ENCODE measurements around the gene CDH11.

Gene CDH11

DNA sequence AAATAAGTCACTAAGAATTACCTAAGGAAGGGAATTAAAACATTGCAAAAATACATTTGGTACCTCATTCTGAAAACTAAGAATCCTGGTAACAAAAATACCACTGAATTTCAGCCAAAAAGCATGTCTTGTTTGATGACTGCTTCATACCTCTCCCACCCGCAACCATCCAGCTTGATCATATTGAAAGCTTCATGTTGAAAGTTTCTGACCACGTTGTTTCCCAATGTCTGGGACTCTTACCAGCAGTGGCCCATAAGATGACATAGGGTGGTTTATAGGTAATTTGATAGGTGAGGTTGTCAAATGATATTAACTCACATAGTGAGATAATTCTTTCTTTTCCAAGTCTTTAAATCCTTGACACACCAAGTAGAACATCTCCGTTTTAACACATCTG, 139.3 kb downstream of the CDH11 start:
- H3K79me2 ChIP-seq (ENCODE audit: insufficient read depth, low read length) = no peaks in the 10 kb centered on the region
- H3K27me3 ChIP-seq (ENCODE audit: insufficient read depth, low read length, poor library complexity, severe bottlenecking) = no peaks in the 10 kb centered on the region
- no peaks in the 10 kb centered on the region for H3K9me2 ChIP-seq (replicated peaks; ENCODE audit: low read depth, low read length)
- H4K20me1 ChIP-seq (ENCODE audit: insufficient read depth, low read length, poor library complexity, severe bottlenecking) = no peaks in the 10 kb centered on the region
- TF ChIP-seq EZH2phosphoT487 (IDR thresholded peaks at IDR 0.05; ENCODE audit: borderline replicate concordance) (no peak), CTCF (conservative IDR thresholded peaks at IDR 0.05; ENCODE audit: low read length) (no peak)
- H2AFZ ChIP-seq (ENCODE audit: low read length) = no peak overlapping the region
- H3K4me3 ChIP-seq (ENCODE audit: low read length, poor library complexity, severe bottlenecking) = no peak overlapping the region
- H3K4me1 ChIP-seq (ENCODE audit: insufficient read depth, low read length, poor library complexity, severe bottlenecking) = no peaks in the 10 kb centered on the region
- no peak overlapping the region for H3K9ac ChIP-seq (ENCODE audit: low read depth, low read length, poor library complexity, severe bottlenecking)
- no peak overlapping the region for H3K4me2 ChIP-seq (ENCODE audit: low read depth, low read length, poor library complexity, severe bottlenecking)
- no peaks in the 10 kb centered on the region for H3K9me3 ChIP-seq (ENCODE audit: insufficient read depth, low read depth, low read length)
- H3F3A ChIP-seq (ENCODE audit: low read depth) = no peaks in the 10 kb centered on the region
- H3K36me3 ChIP-seq (ENCODE audit: insufficient read depth, low read length) = no peaks in the 10 kb centered on the region

DNA sequence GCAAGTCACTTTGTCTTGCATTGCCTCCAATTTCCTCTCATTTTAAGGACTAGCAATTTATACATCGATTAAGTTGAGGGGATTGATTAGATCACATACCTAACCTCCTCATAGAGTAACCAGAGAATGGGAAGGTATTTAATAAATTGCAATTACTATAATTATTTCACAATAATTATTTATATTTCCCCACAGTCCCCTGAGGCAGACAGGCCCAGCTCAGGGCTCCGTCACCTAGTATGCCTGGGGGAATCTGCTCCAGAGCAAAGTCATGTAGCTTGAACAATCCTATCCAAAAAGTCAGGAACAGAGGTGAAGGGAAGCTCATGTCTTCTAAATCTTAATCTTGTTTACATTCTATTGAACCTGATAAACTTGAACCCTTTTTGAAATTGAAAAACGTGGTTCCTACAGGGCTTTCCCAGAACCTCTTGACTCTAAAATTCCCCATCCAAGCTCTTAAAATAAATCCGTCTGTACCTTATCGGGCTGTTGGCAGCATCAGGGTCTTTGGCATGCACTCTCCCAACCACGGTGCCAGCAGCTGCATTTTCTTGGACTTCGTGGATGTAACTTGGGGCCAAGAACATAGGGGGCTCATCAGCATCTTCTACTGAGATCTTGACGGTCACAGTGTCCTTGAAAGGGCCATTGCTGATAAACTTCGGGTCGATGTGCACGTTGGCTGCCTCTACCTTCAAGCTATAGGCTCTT, 140.1 kb downstream of the CDH11 start:
- TF ChIP-seq EZH2phosphoT487 (IDR thresholded peaks at IDR 0.05; ENCODE audit: borderline replicate concordance) = no peak
- TF ChIP-seq CTCF (conservative IDR thresholded peaks at IDR 0.05; ENCODE audit: low read length) = no peak
- Histone ChIP-seq H3K4me3 (ENCODE audit: low read length, poor library complexity, severe bottlenecking) (no peak overlapping the region), H3K4me2 (ENCODE audit: low read depth, low read length, poor library complexity, severe bottlenecking) (no peak overlapping the region), H3K9me2 (replicated peaks; ENCODE audit: low read depth, low read length) (no peaks in the 10 kb centered on the region), H4K20me1 (ENCODE audit: insufficient read depth, low read length, poor library complexity, severe bottlenecking) (no peaks in the 10 kb centered on the region), H3K4me1 (ENCODE audit: insufficient read depth, low read length, poor library complexity, severe bottlenecking) (no peaks in the 10 kb centered on the region), H3K27me3 (ENCODE audit: insufficient read depth, low read length, poor library complexity, severe bottlenecking) (no peaks in the 10 kb centered on the region), H3K9me3 (ENCODE audit: insufficient read depth, low read depth, low read length) (no peaks in the 10 kb centered on the region), H3K9ac (ENCODE audit: low read depth, low read length, poor library complexity, severe bottlenecking) (no peak overlapping the region), H3K36me3 (ENCODE audit: insufficient read depth, low read length) (no peaks in the 10 kb centered on the region), H3K79me2 (ENCODE audit: insufficient read depth, low read length) (no peaks in the 10 kb centered on the region), H2AFZ (ENCODE audit: low read length) (no peak overlapping the region), H3F3A (ENCODE audit: low read depth) (no peaks in the 10 kb centered on the region)

DNA sequence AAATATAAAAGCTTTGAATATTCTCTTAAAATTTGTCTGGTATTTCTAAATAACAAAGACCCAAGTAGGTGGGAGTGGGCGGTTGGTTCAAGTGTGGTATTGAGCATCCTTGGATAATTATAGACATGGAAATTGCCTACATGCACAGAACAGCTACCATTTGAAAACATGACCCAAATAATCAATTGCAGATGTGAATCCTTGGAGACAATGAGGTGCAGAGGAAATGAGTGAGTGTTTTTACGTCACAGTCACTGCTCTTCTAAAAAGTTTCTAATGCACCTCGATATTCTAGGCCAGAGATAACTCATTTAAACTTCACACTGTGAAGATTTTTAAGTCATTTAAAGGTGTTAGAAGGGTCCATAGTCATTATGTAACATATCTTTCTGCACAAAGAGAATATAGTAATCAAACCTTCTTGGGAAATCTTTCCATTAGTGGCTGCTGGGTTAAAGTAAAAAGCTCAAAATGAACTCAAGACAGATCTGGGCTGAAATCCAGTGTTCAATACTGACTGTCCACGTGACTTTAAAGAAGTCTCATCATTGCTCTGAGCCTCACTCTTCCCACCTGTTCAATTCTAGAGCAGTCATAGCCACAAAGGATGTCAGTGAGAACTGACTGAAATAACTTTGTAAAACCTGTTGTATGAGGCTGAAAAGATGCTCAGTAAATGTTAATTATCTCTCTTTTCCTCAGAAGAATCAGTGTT, 144.5 kb downstream of the CDH11 start:
- Histone ChIP-seq H2AFZ (ENCODE audit: low read length) (no peak overlapping the region), H3K27me3 (ENCODE audit: insufficient read depth, low read length, poor library complexity, severe bottlenecking) (no peaks in the 10 kb centered on the region), H3K4me2 (ENCODE audit: low read depth, low read length, poor library complexity, severe bottlenecking) (no peak overlapping the region), H4K20me1 (ENCODE audit: insufficient read depth, low read length, poor library complexity, severe bottlenecking) (no peaks in the 10 kb centered on the region), H3K9me3 (ENCODE audit: insufficient read depth, low read depth, low read length) (no peaks in the 10 kb centered on the region), H3K4me1 (ENCODE audit: insufficient read depth, low read length, poor library complexity, severe bottlenecking) (no peaks in the 10 kb centered on the region), H3K4me3 (ENCODE audit: low read length, poor library complexity, severe bottlenecking) (no peak overlapping the region), H3K9me2 (replicated peaks; ENCODE audit: low read depth, low read length) (no peaks in the 10 kb centered on the region), H3K36me3 (ENCODE audit: insufficient read depth, low read length) (no peaks in the 10 kb centered on the region), H3K79me2 (ENCODE audit: insufficient read depth, low read length) (no peaks in the 10 kb centered on the region), H3K9ac (ENCODE audit: low read depth, low read length, poor library complexity, severe bottlenecking) (no peak overlapping the region), H3F3A (ENCODE audit: low read depth) (no peaks in the 10 kb centered on the region)
- TF ChIP-seq CTCF (conservative IDR thresholded peaks at IDR 0.05; ENCODE audit: low read length) (no peak), EZH2phosphoT487 (IDR thresholded peaks at IDR 0.05; ENCODE audit: borderline replicate concordance) (no peak)

Data from Loucy (cell line).